Right hindlimb (tissue), 1 donor: ENCODE data around the gene ACCSL.

Experiments
- DNase-seq: peaks from one replicate; pipeline ENCODE4 v3.0.0-alpha.2; 2018

ACCSL gene

DNA sequence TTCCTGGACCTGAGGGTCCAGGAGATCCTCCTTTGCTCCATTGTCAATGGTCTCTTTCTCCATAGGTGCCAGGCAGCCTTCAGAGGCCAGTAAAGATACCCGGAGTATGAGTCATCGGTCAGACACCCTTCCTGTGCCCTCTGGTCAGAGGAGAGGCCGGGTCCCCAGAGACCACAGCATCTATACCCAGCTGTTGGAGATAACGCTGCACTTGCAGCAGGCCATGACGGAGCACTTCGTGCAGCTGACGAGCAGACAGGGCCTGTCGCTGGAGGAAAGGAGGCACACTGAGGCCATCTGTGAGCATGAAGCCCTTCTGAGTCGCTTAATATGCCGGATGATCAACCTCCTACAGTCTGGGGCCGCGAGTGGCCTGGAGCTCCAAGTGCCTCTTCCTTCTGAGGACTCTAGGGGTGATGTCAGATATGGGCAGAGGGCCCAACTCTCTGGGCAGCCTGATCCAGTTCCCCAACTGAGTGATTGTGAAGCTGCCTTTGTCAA, at the start of gene ACCSL:
ACCSL (plus strand) TSS at position 51 of the 501 bp plus-strand sequence; CDS start at position 107, 56 bp downstream.
- DNase-seq = no peak

DNA sequence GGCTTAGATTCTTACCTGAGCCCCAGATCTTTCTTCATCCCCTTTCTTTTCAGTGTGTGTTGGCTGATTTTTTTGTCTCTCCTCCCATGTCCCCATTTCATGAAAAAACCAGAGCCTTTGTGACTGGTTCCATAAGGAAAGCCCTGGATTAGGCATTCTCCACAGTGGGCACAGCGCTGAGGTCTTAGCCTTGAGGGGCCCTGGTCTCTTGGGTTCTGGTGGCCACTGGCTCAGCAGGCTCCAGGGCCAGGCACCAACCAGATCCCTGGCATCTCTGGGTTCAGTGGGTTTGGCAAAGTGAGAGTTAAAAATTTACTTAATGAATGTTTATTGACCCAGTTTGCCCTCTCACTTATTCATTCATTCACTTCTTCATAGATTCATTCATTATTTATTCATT, 49.5 kb upstream of the ACCSL start:
- no peak for DNase-seq

DNA sequence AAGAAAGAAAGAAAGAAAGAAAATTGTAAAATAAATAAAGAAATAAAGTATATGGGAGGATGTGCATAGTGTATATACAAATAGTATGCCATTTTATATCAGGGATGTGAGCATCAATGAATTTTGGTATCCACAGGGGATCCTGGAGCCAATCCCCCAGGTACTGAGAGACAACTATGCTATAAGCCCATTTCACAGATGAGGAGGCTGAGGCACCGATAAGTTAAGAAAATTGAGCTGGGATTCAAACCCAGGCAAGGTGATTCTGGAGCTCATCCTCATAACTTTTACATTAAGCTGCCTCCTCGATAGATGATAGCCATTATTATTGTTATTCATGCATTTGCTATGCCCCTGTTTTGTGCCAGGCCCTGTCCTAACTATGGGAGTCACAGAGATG, 47.0 kb upstream of the ACCSL start:
- no peak for DNase-seq

DNA sequence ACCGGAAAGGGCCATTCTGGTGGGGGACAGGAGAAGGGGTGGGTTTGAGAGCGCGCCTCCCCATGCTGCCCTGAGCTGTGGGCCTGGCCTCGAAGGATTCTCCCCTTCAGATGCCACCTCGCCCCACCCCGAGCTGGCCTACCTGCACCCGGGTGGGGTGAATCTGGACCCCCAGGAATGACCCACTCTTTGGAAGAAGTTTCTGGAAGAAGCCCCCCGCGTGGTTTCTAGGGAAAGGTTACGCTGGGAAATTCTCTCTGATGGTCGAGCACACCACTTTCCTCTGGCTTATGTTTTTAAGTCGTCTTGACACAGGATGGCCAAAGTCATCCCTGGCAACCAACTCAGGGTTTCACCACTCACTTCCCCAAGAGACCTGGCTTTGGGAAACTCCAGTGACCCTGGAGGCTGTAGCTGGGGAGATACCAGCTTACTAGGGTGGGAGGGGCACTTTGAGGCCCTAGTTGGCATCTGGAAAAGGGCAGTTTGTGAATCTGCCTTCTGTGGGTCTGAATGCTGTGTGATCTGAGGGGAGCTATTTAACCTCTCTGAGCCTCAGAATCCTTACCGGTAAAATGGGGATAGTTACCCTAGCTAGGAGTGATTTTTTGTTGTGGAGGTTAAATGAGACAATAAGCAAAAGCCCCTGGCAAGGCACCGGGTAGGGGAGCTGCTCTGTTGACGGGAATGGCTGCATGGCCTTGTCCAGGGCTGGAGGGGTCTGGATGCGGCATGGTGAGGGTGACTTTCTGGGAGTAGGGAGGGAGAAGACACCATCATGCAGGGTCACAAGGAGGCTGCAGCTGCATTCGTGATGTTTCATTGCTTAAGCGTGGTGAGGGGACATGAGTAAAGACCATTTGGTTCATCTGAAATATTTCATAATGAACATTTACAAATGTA, 45.3 kb upstream of the ACCSL start:
- DNase-seq = no peak

DNA sequence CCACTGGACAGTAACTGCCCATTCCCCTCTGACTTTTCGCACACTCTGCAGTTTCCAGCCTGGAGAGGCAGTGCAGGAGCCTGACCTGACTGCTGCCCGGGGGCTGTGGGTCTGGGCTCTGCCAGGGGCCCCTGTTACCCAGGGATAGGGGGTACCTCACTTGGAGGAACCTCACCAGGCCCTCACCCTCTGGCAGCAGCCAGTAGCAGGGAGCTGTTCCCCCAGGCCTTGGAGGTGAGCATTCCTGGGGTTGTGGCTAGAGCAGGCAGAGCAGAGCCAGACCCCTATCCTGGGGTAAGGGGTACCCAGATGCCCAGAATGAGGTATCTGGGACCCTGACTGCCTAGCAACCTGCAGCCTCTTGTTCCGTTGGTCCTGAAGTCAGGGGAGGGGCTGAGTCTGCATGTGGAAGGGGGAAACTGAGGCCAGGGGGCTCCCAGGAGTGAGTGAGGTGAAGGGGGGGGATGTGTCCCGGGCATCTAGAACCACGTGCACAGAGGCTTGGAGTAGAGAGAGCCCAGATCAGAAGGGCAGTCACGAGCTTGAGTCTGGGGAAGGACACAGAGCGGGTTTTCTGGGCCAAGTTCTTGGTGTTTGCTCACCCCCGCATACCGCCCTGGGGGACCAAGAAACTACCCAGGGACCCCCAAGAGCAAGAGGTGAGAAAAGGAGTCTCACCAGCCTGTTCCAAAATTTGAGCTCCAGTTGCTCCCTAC, 43.9 kb upstream of the ACCSL start:
- DNase-seq = no peak

DNA sequence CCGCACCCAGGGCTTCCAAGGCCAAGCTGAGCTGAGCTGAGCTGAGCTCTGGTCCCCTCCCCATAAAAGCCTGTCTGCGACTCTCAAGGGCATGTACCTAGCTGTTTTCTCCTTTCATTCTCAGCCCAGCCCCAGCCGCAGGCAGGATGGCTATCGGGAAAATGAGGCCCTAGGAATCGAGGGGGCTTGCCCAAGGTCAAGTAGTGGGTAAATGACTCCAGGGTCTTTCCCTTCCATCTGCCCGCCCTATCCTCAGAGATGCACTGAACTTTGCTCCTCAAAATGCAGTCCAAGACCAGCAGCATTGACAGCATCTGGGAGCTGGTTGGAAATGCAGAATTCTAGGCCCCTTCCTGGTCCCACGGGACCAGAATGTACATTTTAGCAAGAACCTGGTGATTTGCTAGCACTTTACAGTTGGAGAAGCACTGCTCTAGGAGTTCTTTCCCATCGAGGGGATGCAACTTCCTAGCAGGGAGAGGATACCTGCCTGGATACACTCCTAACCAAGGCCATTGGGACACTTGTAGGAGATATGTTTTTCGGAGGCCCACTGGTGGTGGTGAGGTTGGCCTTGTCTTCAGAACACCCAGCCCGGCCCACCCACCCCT, 43.2 kb upstream of the ACCSL start:
- DNase-seq = no peak

DNA sequence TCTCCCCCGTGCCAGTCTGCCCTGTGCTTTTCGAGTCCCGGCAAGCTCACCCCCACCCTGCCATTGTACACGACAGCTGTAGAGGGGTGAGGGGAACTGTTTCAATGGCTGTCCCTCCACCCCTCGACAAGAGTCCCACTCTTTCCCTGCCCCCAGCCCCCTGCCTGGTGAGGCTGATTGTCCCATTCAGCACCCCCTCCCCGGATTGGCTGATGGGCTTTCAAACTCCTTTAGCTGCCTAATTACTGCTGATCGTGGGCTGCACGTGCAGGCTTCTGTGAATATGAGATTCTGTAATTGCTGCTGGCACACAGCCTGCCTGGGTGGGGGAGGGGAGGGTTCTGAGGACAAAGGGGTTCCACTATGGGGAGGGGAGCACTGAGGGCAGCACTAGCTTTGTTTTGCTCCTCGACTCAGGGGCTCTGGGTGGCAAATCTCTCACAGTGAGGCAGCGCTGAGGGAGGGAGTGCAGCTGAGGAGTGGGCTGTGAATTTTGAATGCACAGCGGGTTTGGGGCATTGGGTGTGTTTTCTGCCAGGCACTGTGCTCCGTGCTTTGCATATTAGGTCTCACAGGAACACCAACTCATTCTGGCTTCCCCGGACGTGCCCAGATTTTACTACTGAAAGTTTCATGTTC, 42.6 kb upstream of the ACCSL start:
- no peak for DNase-seq

DNA sequence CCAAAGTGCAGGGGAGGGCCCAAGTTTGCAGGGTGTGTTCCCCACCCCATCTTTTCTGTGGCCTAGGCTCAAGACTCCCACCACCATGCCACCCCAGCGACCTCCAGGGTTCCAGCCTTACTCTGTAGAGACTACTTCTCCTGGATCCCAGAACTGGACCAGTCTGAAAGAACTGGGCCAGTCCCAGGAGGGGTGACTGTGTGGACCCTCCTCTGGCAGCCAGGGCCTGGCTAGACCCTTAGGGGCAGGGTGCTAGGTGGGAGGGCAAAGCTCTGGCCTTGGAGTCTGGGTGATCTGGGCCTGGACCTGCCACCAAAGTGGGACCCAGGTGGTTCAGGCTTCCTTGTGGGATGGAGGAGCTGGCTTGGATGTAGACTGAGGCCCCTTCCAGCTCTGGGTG, 41.8 kb upstream of the ACCSL start:
- DNase-seq = no peak

DNA sequence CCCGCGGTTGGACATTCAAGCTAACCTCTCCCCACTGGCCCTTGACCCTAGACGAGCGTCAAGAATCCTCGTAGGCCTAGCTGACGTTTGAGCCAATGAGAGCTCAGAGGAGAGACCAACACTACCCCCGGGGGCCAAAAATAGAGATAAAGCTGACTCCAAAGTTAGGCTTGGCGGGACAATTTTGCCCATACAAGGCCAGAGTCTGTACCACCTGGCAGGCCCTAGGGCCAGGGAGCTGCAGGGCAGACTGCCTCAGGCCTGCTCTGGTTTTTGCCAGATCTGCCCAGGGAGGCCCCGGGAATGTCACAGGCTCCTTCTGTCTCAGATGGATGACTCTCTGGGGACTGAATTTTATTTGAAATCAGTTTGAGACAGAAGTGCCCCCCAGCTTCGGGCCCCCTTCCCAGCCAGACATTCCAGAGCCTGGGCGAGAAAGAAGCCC, 40.8 kb upstream of the ACCSL start:
- no peak for DNase-seq

DNA sequence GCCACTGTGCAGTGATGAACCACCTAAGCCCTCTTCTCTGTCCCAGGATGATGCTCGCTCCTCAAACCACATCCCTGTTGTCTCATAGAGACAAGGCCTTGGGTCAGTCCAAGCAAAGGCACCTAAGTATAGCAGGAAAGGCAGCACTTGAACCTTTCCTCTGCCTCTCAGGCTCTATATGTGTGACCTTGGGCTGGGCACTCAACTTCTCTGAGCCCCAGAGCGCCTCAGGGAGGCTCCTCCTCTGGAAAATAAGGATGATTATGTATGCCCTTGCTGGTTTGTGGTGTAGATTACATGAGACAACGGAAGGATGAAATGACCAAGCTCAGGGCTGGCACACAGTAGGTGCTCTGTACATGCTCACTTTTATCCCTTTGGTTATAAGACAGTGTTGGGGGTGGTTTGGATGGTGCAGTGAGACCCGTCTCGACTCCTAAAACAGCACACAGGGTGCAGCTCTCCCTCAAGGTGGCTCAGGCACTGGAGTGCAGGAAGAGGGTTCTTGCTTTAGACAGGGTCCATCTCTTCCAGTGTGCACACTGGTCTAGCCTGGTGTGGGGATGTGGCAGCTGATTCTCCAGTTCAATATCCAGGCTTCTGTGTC, 40.2 kb upstream of the ACCSL start:
- no peak for DNase-seq

DNA sequence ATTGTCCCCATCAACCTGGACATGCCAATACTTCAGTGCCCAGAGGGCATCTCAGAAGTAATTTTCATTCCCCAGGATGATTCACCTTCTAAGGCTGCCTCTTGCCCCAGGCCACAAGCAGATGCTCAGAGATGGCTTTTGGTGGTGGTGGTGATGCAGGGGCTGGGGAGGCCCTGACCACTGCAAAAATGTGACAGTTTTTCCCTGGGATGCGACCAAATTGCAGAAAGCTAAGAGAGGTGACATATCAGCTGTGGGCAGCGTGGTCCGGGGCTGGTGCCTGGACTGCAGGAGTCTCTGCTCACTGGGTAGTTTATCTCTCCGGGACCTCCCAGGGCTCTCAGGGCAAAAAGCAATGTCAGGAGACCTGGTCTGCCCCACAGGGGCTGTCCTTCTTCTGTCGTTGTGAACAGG, 39.7 kb upstream of the ACCSL start:
- DNase-seq = no peak

DNA sequence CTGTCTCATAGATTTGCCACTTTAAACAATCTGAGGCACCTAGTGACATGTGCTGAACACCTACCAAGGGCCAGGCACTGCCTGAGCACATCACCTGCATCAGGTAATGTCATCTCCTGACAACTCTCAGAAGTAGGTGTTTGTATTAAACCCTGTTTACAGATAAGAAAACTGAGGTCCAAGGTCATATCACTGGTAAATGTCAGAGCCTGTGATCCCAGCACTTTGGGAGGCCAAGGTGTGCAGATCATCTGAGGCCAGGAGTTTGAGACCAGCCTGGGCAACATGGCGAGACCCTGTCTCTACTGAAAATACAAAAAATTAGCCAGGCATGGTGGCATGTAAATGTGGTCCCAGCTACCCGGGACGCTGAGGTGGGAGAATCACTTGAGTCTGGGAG, 39.1 kb upstream of the ACCSL start:
- no peak for DNase-seq

DNA sequence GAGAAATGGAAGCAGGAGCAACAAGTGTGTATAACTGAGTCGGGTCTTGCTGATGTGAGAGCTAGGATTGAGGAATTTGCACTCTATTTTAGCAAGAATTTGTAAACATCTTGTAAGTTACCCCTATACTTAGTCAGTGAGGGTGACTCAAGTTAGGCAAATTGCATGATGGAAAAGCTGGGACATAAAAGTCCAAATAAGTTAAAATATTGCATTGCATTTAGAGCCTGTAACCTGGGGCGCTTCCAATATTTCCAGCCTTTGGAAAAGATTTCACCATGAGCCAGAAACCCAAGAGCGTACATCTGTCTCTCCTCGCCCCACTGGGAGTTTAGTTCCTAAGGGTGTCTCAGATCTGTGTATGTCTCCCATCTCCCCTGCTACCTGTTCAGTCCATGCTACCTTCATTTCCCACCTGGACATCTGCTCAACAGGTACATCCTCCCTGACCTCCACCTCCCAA, 37.0 kb upstream of the ACCSL start:
- DNase-seq = no peak

DNA sequence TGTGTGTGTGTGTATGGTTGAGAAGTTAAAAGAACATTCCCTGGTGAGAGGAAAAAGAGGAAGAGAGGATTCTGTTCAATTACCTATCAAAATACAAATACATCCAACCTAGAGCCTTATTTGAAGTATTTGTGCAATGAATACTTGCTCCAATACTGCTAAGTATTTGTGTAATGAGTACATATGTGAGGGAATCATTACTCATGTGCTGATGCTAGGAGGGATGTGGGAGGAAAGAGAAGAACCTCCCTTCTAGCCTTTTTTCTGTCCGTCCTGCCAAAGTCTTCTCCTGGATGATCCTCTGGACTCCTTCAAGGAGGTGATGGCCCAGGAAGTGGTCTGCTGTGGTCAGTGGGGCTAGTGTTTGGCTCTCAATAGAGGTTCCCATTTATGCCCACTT, 36.0 kb upstream of the ACCSL start:
- DNase-seq = no peak

DNA sequence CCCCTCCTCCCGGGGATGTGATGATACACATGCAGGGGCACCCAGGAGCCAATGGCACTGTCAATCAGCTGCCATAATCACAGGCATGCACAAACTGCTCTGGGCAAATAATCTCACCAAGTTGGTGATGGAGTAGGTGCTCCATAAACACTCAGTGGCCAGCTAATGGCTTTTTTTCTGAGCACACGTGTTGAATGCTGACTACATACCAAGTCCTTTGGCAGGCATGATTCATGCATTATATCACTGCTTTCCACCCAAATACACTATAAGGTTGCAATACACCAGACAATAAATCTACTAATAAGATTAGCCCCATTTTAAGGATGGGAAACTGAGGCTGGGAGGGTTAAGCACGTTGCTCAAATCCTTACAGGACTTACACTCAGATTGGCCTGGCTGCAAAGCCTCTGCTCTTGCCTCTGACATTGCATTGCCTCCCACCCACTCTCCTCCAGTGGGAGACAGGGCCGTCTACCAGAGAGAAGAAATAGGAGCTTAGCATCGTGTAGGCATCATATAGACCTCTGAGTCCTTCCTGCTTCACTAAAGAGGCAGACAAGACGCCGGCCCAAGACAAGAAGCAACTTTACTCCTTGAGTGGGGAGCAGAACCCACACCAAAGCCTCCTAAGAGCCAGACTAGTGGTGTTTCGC, 32.7 kb upstream of the ACCSL start:
- DNase-seq = no peak

DNA sequence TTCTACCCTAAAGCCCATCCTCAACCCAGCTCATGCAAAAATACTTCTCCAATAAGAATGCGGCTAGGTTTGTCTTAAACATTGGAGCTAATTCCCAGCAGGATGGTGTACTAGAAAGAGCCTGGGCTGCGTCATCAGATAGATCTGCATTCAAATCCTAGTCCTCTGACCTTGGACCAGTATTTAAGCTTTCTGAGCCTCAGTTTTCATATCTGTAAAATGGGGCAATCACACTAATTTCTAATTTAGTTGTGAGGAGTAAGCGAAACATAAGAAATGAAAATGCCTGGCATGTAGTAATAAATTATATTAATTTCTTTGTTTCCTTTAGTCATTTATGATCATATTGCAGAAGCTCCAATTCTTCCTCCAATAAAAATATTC, 32.2 kb upstream of the ACCSL start:
- DNase-seq = no peak

DNA sequence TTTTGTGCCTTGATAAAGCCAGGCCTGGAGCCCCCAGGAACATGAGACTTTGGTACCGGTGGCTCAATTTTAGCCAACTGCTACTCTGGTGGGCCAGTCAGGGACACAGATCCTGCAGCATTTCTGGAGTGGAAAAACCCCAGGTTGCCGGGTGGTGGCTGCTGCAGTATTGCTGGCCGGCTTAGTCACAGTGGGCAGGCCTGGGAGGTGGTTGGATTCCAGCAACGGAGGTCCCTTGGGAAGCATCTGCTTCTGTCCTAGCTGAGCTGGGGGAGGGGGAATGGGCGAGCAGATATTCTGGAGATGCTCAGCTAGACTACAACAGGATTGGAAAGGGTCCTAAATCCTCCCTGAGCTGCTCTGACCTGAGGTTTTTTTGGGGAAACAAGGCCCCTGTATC, 31.6 kb upstream of the ACCSL start:
- peak; percentile 47 for DNase-seq

DNA sequence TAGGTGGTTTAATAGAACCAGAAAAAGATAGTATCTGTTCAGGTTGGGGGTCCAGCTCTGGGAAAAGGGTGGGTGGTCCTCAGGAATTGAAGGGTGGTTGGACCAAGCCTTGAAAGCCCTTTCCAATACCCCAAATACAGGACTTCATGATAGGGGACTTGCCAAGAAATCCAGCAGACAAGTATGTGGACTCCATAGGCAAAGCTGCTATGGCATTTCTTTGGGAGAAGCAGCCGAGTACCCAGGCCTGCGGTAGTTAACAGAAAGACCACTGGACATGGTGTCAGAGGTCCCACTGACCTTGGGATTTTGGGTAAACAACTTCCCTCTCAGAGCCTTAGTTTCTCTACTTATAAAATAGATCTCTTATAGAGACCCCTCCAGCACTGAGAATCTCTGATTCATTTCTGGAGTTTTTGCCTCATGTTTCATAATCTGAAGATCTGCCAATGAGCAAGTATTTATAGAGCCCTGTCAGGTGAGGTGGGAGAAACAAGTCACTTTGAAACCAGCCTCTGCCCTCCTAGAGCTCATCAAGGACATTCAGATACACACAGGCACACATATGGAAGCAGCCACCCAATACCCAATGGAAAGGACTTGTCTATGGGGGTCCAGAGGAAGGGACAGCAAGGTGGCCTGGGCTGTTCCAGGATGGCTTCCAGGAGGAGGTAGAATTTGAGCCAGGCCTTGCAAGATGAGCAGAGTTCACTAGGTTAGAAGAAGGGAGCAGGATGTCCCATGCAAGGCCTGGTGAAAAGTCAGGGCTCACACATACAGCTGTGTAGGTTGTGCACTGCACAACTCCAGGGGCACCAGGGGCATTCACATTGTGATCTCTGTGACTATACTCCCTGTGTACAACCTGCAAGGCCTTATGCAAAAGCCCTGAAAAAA, 31.0 kb upstream of the ACCSL start:
- DNase-seq = no peak

DNA sequence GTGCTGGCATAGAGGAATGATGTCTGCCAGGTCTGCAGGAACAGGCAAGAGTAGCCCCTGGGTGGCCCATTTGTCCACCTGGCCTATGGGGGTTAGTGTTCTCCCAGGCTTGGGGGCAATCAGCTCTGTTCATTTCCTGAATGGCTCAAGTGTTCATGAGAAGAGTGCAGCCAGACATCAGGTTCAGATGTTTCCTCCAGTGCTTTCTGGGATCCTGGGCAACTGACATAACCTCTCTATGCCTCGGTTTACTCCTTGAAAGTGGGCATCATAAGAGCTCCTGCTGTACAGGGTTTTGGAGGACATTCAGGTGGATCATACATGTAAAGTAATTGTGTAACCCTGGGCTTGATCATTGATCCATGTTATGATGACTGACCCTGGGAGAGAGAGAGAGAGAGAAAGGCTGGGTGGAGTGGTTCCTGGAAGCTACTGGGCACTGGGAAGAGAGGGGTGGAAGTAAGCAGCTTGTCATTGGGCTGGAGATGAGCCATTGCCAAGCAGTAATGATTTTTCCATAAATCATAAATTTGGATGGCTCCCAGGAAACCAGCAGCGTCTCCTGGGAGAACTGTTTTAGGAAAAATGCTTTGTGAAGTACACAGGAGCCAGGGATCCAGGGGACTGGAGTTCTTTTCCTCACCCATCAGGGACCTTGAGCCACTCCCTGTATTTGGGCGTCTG, 30.2 kb upstream of the ACCSL start:
- no peak for DNase-seq

DNA sequence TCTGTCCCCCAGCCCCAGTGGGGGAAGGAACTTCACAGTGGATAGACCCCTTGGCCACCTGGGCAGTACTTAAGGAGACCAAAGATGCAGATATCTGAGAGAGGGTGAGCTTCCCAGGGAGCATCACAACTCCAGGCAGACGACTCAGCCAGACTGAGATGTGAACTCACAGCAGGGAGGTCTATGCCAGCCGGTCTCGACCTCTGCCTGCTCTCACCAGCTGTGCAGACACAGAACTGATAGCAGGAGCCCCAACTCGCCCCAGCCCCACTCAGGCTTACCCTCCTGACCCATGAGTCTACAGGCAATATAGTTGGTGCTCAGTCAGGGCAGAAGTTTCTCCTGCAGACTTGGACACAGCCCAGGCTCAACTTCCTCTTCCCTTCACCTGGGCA, 29.7 kb upstream of the ACCSL start:
- DNase-seq = no peak
